Dermis microvascular lymphatic vessel endothelial cell (primary cell): ENCODE results near the gene POC1A. TPM values are rescaled to one million over a fixed set of nuclear protein-coding genes. Genes with fewer than 3 reads are reported as not detected.
"Not testable (repeated sequence)": the region's sequence is repeated elsewhere in the genome, so short reads cannot be mapped to it uniquely, and the experiment has no call there.

ENCODE experiments used
- DNase-seq, 2 donors: peaks; one replicate each; pipeline versions ENCODE4 v3.0.0 to v3.0.0-alpha.2; 2010; ENCODE audit warnings: low read depth in 2 of 2
- total RNA-seq: library from RNA; depleted of rRNA; stranded (reverse); fragments of >200 nt; gene quantifications from 2 replicates; pipeline ENCODE4 v1.2.1, GENCODE V29; 2014

POC1A gene
- total RNA-seq, 1 donor from 2014 or later: 12.5 TPM

DNA sequence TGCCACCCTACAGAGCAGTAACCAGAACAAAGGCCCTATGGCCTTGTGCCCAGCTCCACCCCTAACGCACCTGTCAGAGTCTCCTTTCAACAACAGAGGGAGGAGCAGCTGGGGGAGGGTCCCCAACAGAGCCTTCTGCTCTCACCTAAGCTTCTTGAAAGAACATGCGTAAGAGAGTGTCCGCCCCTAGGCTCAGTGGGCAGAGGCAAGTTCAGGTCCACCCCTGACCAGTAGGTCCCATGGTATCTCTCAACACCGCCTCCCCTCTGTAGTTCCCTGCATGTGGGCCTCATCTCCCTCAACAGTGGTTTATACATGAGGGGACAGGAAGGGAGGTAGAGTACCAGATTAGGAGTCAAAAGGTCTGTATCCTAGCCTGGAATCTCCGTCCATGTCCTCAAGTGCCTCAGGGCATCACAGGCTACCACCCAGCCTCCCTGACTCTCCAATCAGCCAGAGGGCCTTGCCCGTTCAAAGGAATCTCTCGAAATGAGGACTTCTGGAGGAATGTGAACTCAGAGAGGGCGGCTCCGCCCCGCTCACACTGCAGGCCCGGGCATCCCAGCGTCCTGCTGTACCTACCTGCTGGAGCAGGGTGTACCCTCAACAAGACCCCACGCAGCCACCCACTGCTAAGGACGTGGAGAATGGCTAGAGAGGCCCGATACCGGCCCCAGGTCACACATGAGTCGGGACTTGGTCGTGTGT is 680 bp downstream of the POC1A start:
- DNase-seq: no peak

- DNase-seq: not testable (repeated sequence)
Measured at GRCh38 chr3:52151991-52152390, 2.2 kb downstream of the POC1A start.

GRCh38 chr3:52150860-52151259 is 3.4 kb downstream of the POC1A start:
- no peak for DNase-seq

- DNase-seq: no peak
Measured at GRCh38 chr3:52150357-52150756, 3.9 kb downstream of the POC1A start.

DNA sequence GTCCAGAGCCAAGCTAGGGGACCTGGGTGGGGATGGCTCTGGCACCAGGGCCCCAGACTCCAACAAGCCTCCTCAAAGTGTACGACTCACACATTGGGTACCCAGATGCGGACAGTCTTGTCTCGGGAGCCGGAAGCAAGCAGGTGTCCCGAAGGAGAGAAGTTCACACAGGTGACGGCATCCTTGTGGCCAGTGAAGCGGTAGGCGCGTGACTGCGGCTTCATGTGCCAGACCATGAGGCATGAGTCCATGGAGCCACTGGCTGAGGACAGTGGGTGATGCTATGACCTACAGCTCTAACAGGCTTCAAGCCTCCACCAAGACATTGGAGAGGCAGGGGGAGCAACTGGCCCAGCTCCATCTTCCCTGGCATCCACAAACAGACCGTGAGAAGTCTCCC is 4.5 kb downstream of the POC1A start:
- DNase-seq: no peak

DNA sequence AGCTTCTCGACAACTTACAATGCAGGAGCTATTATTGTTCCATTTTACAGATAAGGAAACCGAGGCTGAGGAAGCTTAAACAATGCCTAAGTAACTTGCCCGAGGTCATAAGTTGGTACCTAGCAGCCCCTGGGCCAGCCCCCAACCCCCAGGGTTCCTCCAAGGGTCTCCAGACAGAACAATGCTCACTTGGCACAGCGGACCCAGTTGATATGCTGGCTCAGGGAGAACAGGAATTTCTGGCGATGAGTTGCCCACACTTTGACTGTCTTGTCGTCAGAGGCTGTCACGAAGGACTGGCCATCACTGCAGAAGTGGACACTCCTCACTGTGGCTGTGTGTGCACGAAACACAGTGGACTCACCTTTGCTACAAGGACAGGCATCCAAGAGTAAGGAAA is 5.2 kb downstream of the POC1A start:
- no peak for DNase-seq

DNA sequence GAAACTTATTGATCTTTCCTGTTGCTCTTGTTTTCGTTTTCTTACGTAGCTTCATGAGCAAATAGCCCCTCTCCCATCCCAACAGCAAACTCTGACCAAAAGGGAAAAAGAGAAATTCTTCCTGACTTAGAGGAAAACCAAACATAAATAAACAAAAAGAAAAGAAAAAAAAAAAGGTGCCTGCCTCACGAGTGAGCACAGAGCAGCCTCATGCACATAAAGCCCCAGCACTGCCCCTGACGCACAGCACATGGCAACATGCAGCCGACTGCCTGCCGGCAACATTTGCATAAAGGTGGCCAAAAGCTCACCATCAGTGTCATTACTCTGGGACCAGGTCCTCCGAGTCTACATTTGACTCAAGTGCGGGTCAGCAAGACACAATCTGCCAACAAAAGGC is 6.4 kb downstream of the POC1A start:
- DNase-seq: no peak

DNA sequence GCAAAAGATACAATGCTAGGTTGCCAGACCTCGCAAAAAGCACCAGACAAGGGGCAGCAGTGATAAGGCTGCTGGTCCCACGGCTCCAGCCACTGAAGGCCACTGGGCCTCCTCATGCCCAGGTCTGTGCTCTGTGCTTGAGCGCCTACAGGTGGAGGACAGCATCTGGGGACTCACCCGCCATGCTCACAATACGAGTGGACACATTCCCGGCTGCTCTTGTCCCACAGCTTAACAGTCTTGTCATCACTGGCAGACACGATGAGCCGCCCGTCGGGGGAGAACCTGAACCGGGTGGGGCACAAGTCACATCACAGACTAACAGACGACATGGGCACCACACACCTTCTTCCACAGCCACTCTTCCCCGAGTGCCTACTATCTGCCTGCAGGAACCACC is 7.4 kb downstream of the POC1A start:
- no peak for DNase-seq

GRCh38 chr3:52146189-52146588 is 8.0 kb downstream of the POC1A start:
- no peak for DNase-seq

DNA sequence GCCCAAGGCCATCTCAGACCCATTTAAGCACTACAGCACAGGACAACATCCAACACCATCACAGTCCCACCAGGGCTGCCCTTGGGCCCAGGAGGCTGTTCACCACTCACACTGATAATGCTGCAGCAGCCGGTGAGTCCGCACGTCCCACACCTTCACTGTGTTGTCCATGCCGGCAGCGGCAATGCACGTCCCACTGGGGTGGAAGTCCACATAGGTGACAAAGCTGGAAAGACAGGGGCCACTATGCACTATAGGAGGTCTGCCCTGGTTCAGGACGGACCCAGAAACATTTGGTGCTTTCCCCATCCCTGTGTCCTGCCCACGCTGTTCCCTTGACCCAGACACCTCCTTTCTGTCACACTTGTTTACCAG is 8.5 kb downstream of the POC1A start:
- DNase-seq: no peak

DNA sequence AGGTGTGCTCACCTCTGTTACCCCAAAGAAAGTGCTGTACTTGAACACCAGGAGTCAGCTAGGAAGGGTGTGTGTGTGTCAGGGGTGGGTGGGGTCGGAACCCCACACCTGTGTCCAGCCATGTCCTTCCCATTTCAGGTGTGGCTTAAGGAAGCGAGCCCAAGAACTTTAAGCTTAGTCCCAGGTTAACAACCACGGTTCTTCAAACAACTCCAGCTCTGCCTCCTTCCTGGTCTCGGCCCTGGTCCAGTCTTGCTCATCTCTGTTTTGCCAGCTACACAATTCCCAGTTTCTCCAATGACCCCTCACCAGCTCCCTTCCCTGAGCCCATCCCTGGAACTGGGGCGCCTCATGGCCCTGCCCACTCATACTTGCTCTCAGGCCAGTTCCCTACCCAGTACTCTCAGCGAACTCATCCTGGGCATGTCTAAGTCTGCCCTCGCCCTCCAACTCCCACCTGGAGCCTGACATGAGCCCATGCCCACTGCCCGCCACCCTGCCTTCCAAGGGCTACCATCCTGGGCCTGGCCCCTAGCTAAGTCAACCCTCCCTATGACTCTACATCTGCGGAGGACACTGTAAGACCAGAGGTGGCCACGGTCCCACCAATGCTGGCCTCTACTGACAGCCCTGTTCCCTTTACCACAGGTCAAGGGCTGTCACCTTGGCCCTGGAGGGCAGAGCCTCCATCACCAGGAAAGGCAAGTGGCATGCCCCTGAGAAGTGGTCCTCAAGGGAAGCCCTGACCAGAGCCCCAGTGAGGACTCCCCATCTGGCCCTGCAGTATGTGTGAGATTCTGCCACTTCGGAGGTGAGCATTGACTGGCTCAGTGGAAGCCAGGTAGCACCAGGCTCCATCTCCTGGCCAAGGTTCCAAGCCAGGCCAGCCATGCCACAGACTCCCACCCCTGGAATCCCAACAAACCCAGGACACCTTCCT is 9.2 kb downstream of the POC1A start:
- no peak for DNase-seq

GRCh38 chr3:52144034-52144795 is 10.0 kb downstream of the POC1A start:
- peak; percentile 75 to 86 for DNase-seq

GRCh38 chr3:52143616-52144015 is 10.6 kb downstream of the POC1A start:
- no peak for DNase-seq

DNA sequence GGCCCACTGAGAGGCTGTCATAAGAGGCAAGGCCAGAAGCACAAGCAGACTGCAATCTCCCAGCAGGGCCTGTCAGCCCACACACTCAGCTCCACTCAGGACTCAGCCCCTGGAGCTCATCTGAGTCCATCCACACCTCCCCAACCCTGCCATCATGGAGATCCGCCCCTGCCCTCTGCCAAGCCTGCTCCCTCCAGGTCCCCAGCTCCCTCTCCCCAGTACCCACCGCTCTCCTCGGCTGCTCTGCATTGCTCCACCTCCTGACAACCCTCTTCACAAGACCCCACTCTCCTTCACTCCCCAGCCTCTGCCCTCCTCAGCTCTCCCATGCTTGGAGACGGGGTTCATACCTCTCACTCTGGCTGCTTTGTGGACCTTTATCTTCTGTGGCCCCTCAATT is 11.1 kb downstream of the POC1A start:
- no peak for DNase-seq

DNA sequence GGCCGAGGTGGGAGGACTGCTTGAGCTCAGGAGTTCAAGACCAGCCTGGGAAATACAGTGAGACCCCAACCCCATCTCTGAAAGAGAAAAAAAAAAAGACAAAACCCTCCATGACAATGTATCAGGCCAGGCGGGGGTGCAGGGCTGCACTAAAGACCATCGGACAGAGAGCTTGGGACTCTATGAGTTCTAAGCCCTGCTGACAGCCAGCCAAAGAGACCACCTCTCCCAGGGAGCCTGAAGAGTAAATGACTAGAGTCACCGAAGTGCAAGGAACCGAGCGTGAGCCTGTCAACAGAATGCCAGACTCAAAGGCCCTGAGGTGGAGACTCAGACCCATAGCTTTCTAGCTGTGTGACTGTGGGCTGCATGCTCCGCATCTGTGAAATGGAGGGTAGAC is 12.5 kb downstream of the POC1A start:
- no peak for DNase-seq

- DNase-seq: no peak
Measured at GRCh38 chr3:52140769-52141168, 13.5 kb downstream of the POC1A start.

GRCh38 chr3:52140000-52140399 is 14.2 kb downstream of the POC1A start:
- DNase-seq: no peak

- no peak for DNase-seq
Measured at GRCh38 chr3:52137311-52137710, 16.9 kb downstream of the POC1A start.

GRCh38 chr3:52136513-52136912 is 17.7 kb downstream of the POC1A start:
- peak; percentile 52 to 64 for DNase-seq

- DNase-seq: no peak
Measured at GRCh38 chr3:52135332-52135731, 18.9 kb downstream of the POC1A start.

DNA sequence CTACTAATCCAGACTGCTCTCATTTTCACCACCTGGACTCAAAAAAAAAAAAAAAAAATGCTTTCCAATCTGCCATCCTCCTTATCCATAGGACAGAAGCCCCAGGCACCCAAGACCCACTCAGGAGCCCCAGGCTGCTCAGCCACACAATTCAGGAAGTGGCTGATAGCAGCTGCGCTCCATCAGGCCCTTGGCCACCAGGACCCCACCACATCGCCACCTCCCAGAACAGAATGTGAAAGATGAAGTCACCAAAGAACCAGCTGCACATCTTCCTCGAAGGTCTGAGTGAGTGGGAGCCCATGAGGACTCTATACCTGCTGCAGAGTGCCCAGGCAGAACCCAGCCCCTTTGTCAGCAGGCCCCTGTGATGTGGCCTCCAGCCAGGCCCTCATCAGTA is 19.5 kb downstream of the POC1A start:
- no peak for DNase-seq

DNA sequence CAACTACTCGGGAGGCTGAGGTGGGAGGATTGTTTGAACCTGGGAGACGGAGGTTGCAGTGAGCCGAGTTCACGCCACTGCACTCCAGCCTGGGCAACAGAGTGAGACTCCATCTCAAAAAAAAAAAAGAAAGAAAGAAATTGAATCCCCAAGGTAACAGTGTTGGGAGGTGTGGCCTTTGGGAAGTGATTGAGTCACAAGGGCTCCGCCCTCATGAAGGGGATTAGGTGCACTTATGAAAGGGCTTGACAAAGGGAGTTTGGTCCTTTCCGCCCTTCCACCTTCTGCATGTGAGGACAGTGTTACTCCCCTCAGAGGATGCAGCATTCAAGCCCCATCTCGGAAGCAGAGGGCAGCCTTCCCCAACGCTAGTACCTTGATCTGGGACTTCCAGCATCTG is 21.3 kb downstream of the POC1A start:
- DNase-seq: no peak
